Panc1 (cell line): ENCODE measurements around the gene SUPT3H. TPM values are rescaled to one million over a fixed set of nuclear protein-coding genes. Genes with fewer than 3 reads are reported as not detected.

Source experiments
- ATAC-seq: fragments of 200-7000 bp; cut with Tn5 transposase; 2 replicates; pipeline ENCODE4 v1.9.1; 2020; ENCODE audit warnings: mild to moderate bottlenecking, moderate library complexity
- BruUV-seq: library from RNA; stranded (reverse); fragments of 400-500 nt; replicated peaks from 2 replicates; lab custom pipeline; 2021; lab: Mats Ljungman, UMichigan
- CTCF ChIA-PET: fragments of 300-600 bp; sonication (Branson Sonifier 250); formaldehyde crosslinking; loops from one replicate; lab custom pipeline; 2022; ENCODE audit warnings: antibody characterized with exemption; lab: Charles Lee
- POLR2A ChIA-PET: fragments of 300-600 bp; sonication (Branson Sonifier 250); formaldehyde crosslinking; loops from one replicate; lab custom pipeline; 2022; ENCODE audit warnings: antibody characterized with exemption; lab: Charles Lee
- DNase-seq: peaks from one replicate; pipeline ENCODE4 v3.0.0-alpha.2; 2010; ENCODE audit warnings: low read depth, low spot score
- H3K27ac ChIP-seq: 2 replicates; pipeline ENCODE4 v1.5.1; 2011; ENCODE audit warnings: mild to moderate bottlenecking, low read length, inconsistent platforms
- H3K27me3 ChIP-seq: fragments of 200-500 bp; sonication (Bioruptor generic); 2 replicates; pipeline ENCODE4 v1.6.0; 2014; ENCODE audit warnings: low read length, inconsistent platforms; ENCODE audit not compliant: control insufficient read depth, insufficient read depth
- H3K36me3 ChIP-seq: fragments of 200-500 bp; sonication (Bioruptor generic); 2 replicates; pipeline ENCODE4 v1.5.1; 2014; ENCODE audit warnings: inconsistent platforms, mild to moderate bottlenecking, low read length, moderate library complexity; ENCODE audit not compliant: control insufficient read depth, insufficient read depth
- H3K4me1 ChIP-seq: 2 replicates; pipeline ENCODE4 v1.5.1; 2011; ENCODE audit warnings: inconsistent platforms, mild to moderate bottlenecking, low read length, moderate library complexity; ENCODE audit not compliant: control insufficient read depth, insufficient read depth
- H3K4me3 ChIP-seq, 2 experiments: 2 replicates each; pipeline ENCODE4 v1.5.1; 2011 to 2012; ENCODE audit warnings: low read depth in 2 of 2, low read length in 2 of 2, mild to moderate bottlenecking in 2 of 2, inconsistent platforms in 1 of 2, moderate library complexity in 1 of 2
- H3K9me3 ChIP-seq: fragments of 200-500 bp; sonication (Bioruptor generic); 2 replicates; pipeline ENCODE4 v1.5.1; 2014; ENCODE audit warnings: low read depth, mild to moderate bottlenecking, inconsistent platforms, low read length, moderate library complexity; ENCODE audit not compliant: control insufficient read depth, insufficient read depth
- POLR2AphosphoS5 ChIP-seq: IDR thresholded peaks from 2 replicates; pipeline ENCODE4 v1.6.1; 2012; ENCODE audit warnings: mild to moderate bottlenecking, low read depth, low read length, moderate library complexity
- SIN3A ChIP-seq: IDR thresholded peaks from 2 replicates; pipeline ENCODE4 v1.6.1; 2012; ENCODE audit warnings: low read depth, mild to moderate bottlenecking, low read length, moderate library complexity, borderline replicate concordance; ENCODE audit not compliant: insufficient read depth
- TCF7L2 ChIP-seq: IDR thresholded peaks from 2 replicates; pipeline ENCODE4 v1.6.1; 2011; ENCODE audit warnings: mild to moderate bottlenecking, low read depth, low read length, inconsistent platforms
- in situ Hi-C: cut with HindIII; loops from 2 replicates; pipeline ENCODE4 v1.10.0; 2016; ENCODE audit warnings: low sequenced_read_pairs, low pct_unique_long_range_greater_than_20kb
- intact Hi-C: fragments of 100-400 bp; cut with micrococcal nuclease; formaldehyde crosslinking; loops from one replicate; pipeline ENCODE4 v1.10.0; 2022; ENCODE audit not compliant: unreplicated experiment
- total RNA-seq: library from RNA; stranded (reverse); gene quantifications from one replicate; pipeline ENCODE4 v1.2.1, GENCODE V29; 2021; ENCODE audit not compliant: unreplicated experiment
- TF ChIP-seq, protein P1 (sequence below): fragments of 450-650 bp; IDR thresholded peaks from 2 replicates; pipeline ENCODE4 v1.5.1; 2017; ENCODE audit warnings: mild to moderate bottlenecking
- TF ChIP-seq, protein P2 (sequence below), 2 experiments: IDR thresholded peaks; 2 replicates each; pipeline ENCODE4 v1.6.1; 2011 to 2012; ENCODE audit warnings: low read depth in 2 of 2, control low read depth in 1 of 2, low read length in 1 of 2, mild to moderate bottlenecking in 1 of 2, moderate library complexity in 1 of 2; ENCODE audit not compliant: insufficient read depth in 1 of 2

Gene SUPT3H
- total RNA-seq, 1 experiment from 2014 or later, result 11.0 TPM

DNA sequence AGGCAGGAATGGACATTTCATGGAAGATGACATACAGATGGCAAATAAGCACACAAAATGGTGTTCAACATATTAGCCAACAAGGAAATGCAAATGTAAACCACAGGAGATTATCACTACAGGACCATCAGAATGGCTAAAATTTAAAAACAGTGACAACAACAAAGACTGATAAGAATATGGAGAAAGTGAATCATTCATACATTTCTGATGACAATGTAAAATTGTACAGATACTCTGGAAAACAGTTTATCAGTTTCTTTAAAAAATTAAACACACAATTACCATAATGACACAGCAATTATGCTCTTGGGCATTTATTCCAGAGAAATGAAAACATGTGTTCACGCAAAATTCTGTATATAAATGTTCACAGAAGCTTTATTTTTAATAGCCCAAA, 155.4 kb downstream of the SUPT3H start:
- POLR2A ChIA-PET, result no interaction called here
- intact Hi-C loops, result no loop called here

DNA sequence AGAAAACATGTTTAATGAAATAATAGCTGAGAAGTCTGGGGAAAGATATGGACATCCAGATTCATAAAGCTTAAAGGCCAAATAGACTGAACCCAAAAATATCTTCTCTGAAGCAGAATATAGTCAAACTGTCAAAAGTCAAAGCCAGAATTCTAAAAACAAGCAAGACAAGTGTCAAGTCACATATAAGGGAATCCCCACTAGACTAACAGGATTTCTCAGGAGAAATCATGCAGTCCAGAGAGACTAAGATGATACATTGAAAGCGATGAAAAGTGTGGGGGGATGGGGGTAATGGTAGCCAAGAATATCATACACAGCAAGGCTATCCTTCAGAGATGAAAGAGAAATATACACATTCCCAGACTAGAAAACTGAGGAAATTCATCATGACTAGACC, 162.0 kb downstream of the SUPT3H start:
- no peak for DNase-seq
- CTCF ChIA-PET, result no interaction called here
- in situ Hi-C loops, result no loop called here
- Histone ChIP-seq H3K36me3 (no peaks in the 10 kb centered on the region), H3K4me1 (no peaks in the 10 kb centered on the region), H3K9me3 (no peaks in the 10 kb centered on the region), H3K4me3 (no peak overlapping the region), H3K27ac (no peak overlapping the region), H3K27me3 (no peaks in the 10 kb centered on the region)
- ATAC-seq, result no peak
- POLR2A ChIA-PET, result no interaction called here
- TF ChIP-seq TCF7L2, result no peak
- TF ChIP-seq, protein P1, sequence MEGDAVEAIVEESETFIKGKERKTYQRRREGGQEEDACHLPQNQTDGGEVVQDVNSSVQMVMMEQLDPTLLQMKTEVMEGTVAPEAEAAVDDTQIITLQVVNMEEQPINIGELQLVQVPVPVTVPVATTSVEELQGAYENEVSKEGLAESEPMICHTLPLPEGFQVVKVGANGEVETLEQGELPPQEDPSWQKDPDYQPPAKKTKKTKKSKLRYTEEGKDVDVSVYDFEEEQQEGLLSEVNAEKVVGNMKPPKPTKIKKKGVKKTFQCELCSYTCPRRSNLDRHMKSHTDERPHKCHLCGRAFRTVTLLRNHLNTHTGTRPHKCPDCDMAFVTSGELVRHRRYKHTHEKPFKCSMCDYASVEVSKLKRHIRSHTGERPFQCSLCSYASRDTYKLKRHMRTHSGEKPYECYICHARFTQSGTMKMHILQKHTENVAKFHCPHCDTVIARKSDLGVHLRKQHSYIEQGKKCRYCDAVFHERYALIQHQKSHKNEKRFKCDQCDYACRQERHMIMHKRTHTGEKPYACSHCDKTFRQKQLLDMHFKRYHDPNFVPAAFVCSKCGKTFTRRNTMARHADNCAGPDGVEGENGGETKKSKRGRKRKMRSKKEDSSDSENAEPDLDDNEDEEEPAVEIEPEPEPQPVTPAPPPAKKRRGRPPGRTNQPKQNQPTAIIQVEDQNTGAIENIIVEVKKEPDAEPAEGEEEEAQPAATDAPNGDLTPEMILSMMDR, result no peak
- TF ChIP-seq, protein P2, sequence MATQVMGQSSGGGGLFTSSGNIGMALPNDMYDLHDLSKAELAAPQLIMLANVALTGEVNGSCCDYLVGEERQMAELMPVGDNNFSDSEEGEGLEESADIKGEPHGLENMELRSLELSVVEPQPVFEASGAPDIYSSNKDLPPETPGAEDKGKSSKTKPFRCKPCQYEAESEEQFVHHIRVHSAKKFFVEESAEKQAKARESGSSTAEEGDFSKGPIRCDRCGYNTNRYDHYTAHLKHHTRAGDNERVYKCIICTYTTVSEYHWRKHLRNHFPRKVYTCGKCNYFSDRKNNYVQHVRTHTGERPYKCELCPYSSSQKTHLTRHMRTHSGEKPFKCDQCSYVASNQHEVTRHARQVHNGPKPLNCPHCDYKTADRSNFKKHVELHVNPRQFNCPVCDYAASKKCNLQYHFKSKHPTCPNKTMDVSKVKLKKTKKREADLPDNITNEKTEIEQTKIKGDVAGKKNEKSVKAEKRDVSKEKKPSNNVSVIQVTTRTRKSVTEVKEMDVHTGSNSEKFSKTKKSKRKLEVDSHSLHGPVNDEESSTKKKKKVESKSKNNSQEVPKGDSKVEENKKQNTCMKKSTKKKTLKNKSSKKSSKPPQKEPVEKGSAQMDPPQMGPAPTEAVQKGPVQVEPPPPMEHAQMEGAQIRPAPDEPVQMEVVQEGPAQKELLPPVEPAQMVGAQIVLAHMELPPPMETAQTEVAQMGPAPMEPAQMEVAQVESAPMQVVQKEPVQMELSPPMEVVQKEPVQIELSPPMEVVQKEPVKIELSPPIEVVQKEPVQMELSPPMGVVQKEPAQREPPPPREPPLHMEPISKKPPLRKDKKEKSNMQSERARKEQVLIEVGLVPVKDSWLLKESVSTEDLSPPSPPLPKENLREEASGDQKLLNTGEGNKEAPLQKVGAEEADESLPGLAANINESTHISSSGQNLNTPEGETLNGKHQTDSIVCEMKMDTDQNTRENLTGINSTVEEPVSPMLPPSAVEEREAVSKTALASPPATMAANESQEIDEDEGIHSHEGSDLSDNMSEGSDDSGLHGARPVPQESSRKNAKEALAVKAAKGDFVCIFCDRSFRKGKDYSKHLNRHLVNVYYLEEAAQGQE (IDR thresholded peaks at IDR 0.05; ENCODE audit: insufficient read depth in 1 of 2, low read depth in 2 of 2, low read length in 1 of 2), result no peak
- TF ChIP-seq SIN3A, result no peak
- TF ChIP-seq POLR2AphosphoS5, result no peak
- BruUV-seq, result no TSS peak
- intact Hi-C loops, result no loop called here

More for the DNA sequence above, 155.4 kb downstream of the SUPT3H start:
- TF ChIP-seq TCF7L2, result no peak
- Histone ChIP-seq H3K4me1 (no peaks in the 10 kb centered on the region), H3K36me3 (no peaks in the 10 kb centered on the region), H3K27me3 (no peaks in the 10 kb centered on the region), H3K4me3 (no peak overlapping the region), H3K27ac (no peak overlapping the region), H3K9me3 (no peaks in the 10 kb centered on the region)
- ATAC-seq (no peak), DNase-seq (no peak)
- no TSS peak for BruUV-seq
- in situ Hi-C loops, result no loop called here
- CTCF ChIA-PET, result no interaction called here

DNA sequence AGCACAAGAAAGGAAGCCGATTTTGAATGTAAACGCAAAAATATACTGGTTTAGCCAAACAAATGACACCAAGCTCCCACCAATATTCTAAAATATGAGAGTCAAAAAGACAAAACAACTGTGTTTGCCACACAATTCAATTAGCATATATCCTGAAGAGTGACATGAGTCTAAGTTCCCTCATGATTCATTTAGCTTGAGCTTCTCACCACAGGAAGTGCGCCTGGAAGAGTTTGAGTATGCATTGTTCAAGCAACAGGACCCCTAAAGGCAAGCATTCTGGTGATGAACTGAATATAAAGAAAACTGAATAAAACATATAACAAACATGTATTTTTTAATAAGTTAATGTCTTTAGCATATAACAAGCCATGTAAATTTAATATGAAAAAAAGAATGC, 164.8 kb downstream of the SUPT3H start:
- DNase-seq, result no peak
- CTCF ChIA-PET, result no interaction called here
- H3K4me1 ChIP-seq, result no peaks in the 10 kb centered on the region

More for the DNA sequence above, 164.8 kb downstream of the SUPT3H start:
- TF ChIP-seq POLR2AphosphoS5 (no peak), TCF7L2 (no peak), SIN3A (no peak)
- TF ChIP-seq, protein P1, result no peak
- TF ChIP-seq, protein P2 (IDR thresholded peaks at IDR 0.05; ENCODE audit: insufficient read depth in 1 of 2, low read depth in 2 of 2, low read length in 1 of 2), result no peak
- no TSS peak for BruUV-seq
- Histone ChIP-seq H3K36me3 (no peaks in the 10 kb centered on the region), H3K27me3 (no peaks in the 10 kb centered on the region), H3K9me3 (no peaks in the 10 kb centered on the region), H3K27ac (no peak overlapping the region), H3K4me3 (no peak overlapping the region)
- POLR2A ChIA-PET, result no interaction called here
- in situ Hi-C loops (no loop called here), intact Hi-C loops (no loop called here)
- no peak for ATAC-seq
